WTC11 (cell line): ENCODE data around the gene TNFRSF6B. TPM values are rescaled to one million over a fixed set of nuclear protein-coding genes. Genes with fewer than 3 reads are reported as not detected.
A peak's percentile ranks its signal among the peaks of the same experiment; 100 is the strongest.

Experiments used
- ATAC-seq: fragments of 200-7000 bp; cut with Tn5 transposase; 2 replicates; pipeline ENCODE4 v1.10.0; 2021; ENCODE audit warnings: mild to moderate bottlenecking, moderate library complexity
- CTCF ChIA-PET: fragments of 300-600 bp; sonication (Branson Sonifier 250); formaldehyde crosslinking; loops from one replicate; lab custom pipeline; 2021; ENCODE audit warnings: antibody characterized with exemption; lab: Charles Lee
- POLR2A ChIA-PET: fragments of 350-600 bp; sonication (Branson Sonifier 250); formaldehyde crosslinking; loops from one replicate; lab custom pipeline; 2021; ENCODE audit warnings: antibody characterized with exemption; lab: Charles Lee
- DNase-seq: peaks from one replicate; pipeline ENCODE4 v3.0.0; 2021; ENCODE audit warnings: low spot score
- H3K27ac Mint-ChIP-seq: 2 replicates; pipeline ENCODE4 v1.8.0; 2021; ENCODE audit warnings: mixed read lengths
- H3K27me3 Mint-ChIP-seq: 2 replicates; pipeline ENCODE4 v1.8.0; 2021; ENCODE audit warnings: low read depth, mild to moderate bottlenecking, moderate library complexity, mixed read lengths
- H3K36me3 Mint-ChIP-seq: 2 replicates; pipeline ENCODE4 v1.8.0; 2021; ENCODE audit warnings: mixed read lengths
- H3K4me1 Mint-ChIP-seq: 2 replicates; pipeline ENCODE4 v1.8.0; 2022; ENCODE audit warnings: mixed read lengths
- H3K4me3 Mint-ChIP-seq: 2 replicates; pipeline ENCODE4 v1.8.0; 2021; ENCODE audit warnings: mild to moderate bottlenecking, moderate library complexity, mixed read lengths
- H3K9me3 Mint-ChIP-seq: 2 replicates; pipeline ENCODE4 v1.8.0; 2021; ENCODE audit warnings: mixed read lengths
- ATF3 ChIP-seq: sonication (generic); formaldehyde crosslinking; conservative IDR thresholded peaks from 2 replicates; pipeline ENCODE4 v1.8.1; 2022; ENCODE audit warnings: mild to moderate bottlenecking, missing genetic modification reagents
- ATF6 ChIP-seq: sonication (generic); formaldehyde crosslinking; IDR thresholded peaks from 2 replicates; pipeline ENCODE4 v1.8.1; 2023; ENCODE audit warnings: mild to moderate bottlenecking, missing genetic modification reagents
- E2F1 ChIP-seq: sonication (generic); formaldehyde crosslinking; IDR thresholded peaks from 2 replicates; pipeline ENCODE4 v1.8.0; 2022; ENCODE audit warnings: mild to moderate bottlenecking, missing genetic modification reagents
- E2F4 ChIP-seq: sonication (generic); formaldehyde crosslinking; IDR thresholded peaks from 2 replicates; pipeline ENCODE4 v1.8.1; 2022; ENCODE audit warnings: low read depth, mild to moderate bottlenecking, moderate library complexity, missing genetic modification reagents, borderline replicate concordance
- ESRRA ChIP-seq: sonication (generic); formaldehyde crosslinking; IDR thresholded peaks from 2 replicates; pipeline ENCODE4 v1.8.1; 2022; ENCODE audit warnings: mild to moderate bottlenecking, missing genetic modification reagents, borderline replicate concordance
- JAZF1 ChIP-seq: fragments of 250-450 bp; sonication (Bioruptor Pico); IDR thresholded peaks from 2 replicates; pipeline ENCODE4 v1.9.0; 2021; ENCODE audit warnings: moderate library complexity, mild to moderate bottlenecking, inconsistent platforms
- KAT7 ChIP-seq: sonication (generic); formaldehyde crosslinking; IDR thresholded peaks from 2 replicates; pipeline ENCODE4 v1.8.1; 2023; ENCODE audit warnings: missing genetic modification reagents, mild to moderate bottlenecking, borderline replicate concordance
- MYBL2 ChIP-seq: sonication (generic); formaldehyde crosslinking; IDR thresholded peaks from 2 replicates; pipeline ENCODE4 v1.8.1; 2023; ENCODE audit warnings: mild to moderate bottlenecking, moderate library complexity, missing genetic modification reagents
- NFYB ChIP-seq: sonication (generic); formaldehyde crosslinking; conservative IDR thresholded peaks from 2 replicates; pipeline ENCODE4 v1.8.0; 2022; ENCODE audit warnings: low read depth, missing genetic modification reagents
- NR1H2 ChIP-seq: sonication (generic); formaldehyde crosslinking; IDR thresholded peaks from 2 replicates; pipeline ENCODE4 v1.9.0; 2021; ENCODE audit warnings: mild to moderate bottlenecking, moderate library complexity, missing genetic modification reagents
- NR3C1 ChIP-seq: sonication (generic); formaldehyde crosslinking; conservative IDR thresholded peaks from 2 replicates; pipeline ENCODE4 v1.8.1; 2023; ENCODE audit warnings: low read depth, mild to moderate bottlenecking, missing genetic modification reagents
- OVOL2 ChIP-seq: fragments of 250-450 bp; sonication (Bioruptor Pico); IDR thresholded peaks from 2 replicates; pipeline ENCODE4 v1.9.0; 2021; ENCODE audit warnings: mild to moderate bottlenecking, borderline replicate concordance
- PRRX2 ChIP-seq: fragments of 250-450 bp; sonication (Bioruptor Pico); IDR thresholded peaks from 2 replicates; pipeline ENCODE4 v1.8.0; 2021; ENCODE audit warnings: mild to moderate bottlenecking
- RELA ChIP-seq: sonication (generic); formaldehyde crosslinking; IDR thresholded peaks from 2 replicates; pipeline ENCODE4 v1.8.1; 2022; ENCODE audit warnings: missing genetic modification reagents, mild to moderate bottlenecking, borderline replicate concordance
- ZNF396 ChIP-seq: fragments of 250-450 bp; sonication (Bioruptor Pico); IDR thresholded peaks from 2 replicates; pipeline ENCODE4 v1.8.0; 2021; ENCODE audit warnings: mild to moderate bottlenecking, moderate library complexity, borderline replicate concordance
- ZNF425 ChIP-seq: fragments of 250-450 bp; sonication (Bioruptor Pico); conservative IDR thresholded peaks from 2 replicates; pipeline ENCODE4 v1.9.0; 2021; ENCODE audit warnings: mild to moderate bottlenecking
- total RNA-seq: library from RNA; stranded (reverse); gene quantifications from 3 replicates; pipeline ENCODE4 v1.2.3, GENCODE V29; 2021

TNFRSF6B gene
- total RNA-seq, 1 experiment from 2014 or later = not detected

GRCh38 chr20:63707558-63708300 lies 11.3 kb downstream of the TNFRSF6B start, which contains the start of the genes ARFRP1 and ZGPAT (continued):
- TF ChIP-seq RELA (CRISPR knock-in tag) = peak; percentile 90; the same call in 1 of the 2 replicates
- no peak for TF ChIP-seq ATF3 (CRISPR knock-in tag)
- no peak for TF ChIP-seq NFYB
- no peak for TF ChIP-seq ZNF425
- peak; percentile 86; the same call in 1 of the 2 replicates for TF ChIP-seq ESRRA (CRISPR knock-in tag)
- no peak for TF ChIP-seq OVOL2
- TF ChIP-seq E2F4 (CRISPR knock-in tag) = no peak
- TF ChIP-seq NR3C1 = peak; percentile 80; the same call in 1 of the 2 replicates
- no peak for TF ChIP-seq PRRX2 (CRISPR knock-in tag)
- TF ChIP-seq ZNF396 = no peak
- TF ChIP-seq KAT7 = peak; percentile 66; the same call in 1 of the 2 replicates
- no peak for TF ChIP-seq ATF6 (CRISPR knock-in tag)
- peak; percentile 83; the same call in 1 of the 2 replicates for TF ChIP-seq MYBL2 (CRISPR knock-in tag)
- TF ChIP-seq JAZF1 = no peak

GRCh38 chr20:63708301-63709148 lies 12.1 kb downstream of the TNFRSF6B start:
- Mint-ChIP-seq H3K4me1 (peaks cover 10% of the 10 kb centered on the region), H3K27ac (peak overlapping the region; percentile 58), H3K36me3 (peaks cover 54% of the 10 kb centered on the region), H3K9me3 (no peaks in the 10 kb centered on the region), H3K4me3 (peak overlapping the region; percentile 78), H3K27me3 (no peaks in the 10 kb centered on the region)
- 0 out of 2 replicates have a peak, but pooled peaks have one; percentile 6 for TF ChIP-seq E2F1 (CRISPR knock-in tag)
- no peak for TF ChIP-seq NR1H2 (CRISPR knock-in tag)
- ATAC-seq = no peak
- ChIA-PET POLR2A (interaction anchor here (0.5 to 1.6 kb wide), 6 partner anchors 30 to 265 kb away, joined by 3 to 7 read pairs (median 3); partner anchors contain the start of genes RTEL1 and TPD52L2), CTCF (interaction anchor here (0.6 to 2.7 kb wide), 20 partner anchors 9 to 272 kb away, joined by 3 to 25 read pairs (median 4); partner anchors contain the start of genes LIME1, PRPF6, PTK6 and SLC2A4RG)
- no peak for DNase-seq
